ENCODE data around the gene FOXP1. TPM values are rescaled to one million over a fixed set of nuclear protein-coding genes. Genes with fewer than 3 reads are reported as not detected.

FOXP1 gene
- total and polyA plus RNA-seq, 2 of the 8 experiments (the other 6 are each of a cell fraction or from before 2014, with no cell fraction given), result 13.9 to 25.4 TPM

GRCh38 chr3:71566776-71567175, 16.8 kb downstream of the FOXP1 start:
- Histone ChIP-seq H3K79me1 (ENCODE audit: low read depth, low read length) (peaks cover 4% of the 10 kb centered on the region; the same call in 1 of the 2 replicates), H2BK12ac (ENCODE audit: low read depth, low read length) (no peak overlapping the region), H2BK120ac (replicated peaks; ENCODE audit: low read depth, low read length) (no peak overlapping the region), H3K79me2 (ENCODE audit: control insufficient read depth in 1 of 2, insufficient read depth in 2 of 2, low read length in 2 of 2) (no peaks in the 10 kb centered on the region), H4K91ac (replicated peaks; ENCODE audit: insufficient read length, low read length) (no peak overlapping the region), H2AFZ (ENCODE audit: low read length) (no peak overlapping the region), H3K4me3 (ENCODE audit: extremely low read depth in 1 of 4, insufficient read depth in 2 of 4, low read depth in 3 of 4, low read length in 4 of 4) (no peak overlapping the region), H3K9me3 (ENCODE audit: insufficient read depth in 2 of 2, low read depth in 1 of 2, low read length in 1 of 2) (no peaks in the 10 kb centered on the region), H3K4me2 (ENCODE audit: insufficient read depth in 1 of 2, low read depth in 2 of 2, low read length in 2 of 2) (no peak overlapping the region), H2AK5ac (ENCODE audit: low read depth, low read length) (no peak overlapping the region), H2BK20ac (ENCODE audit: low read length) (no peak overlapping the region), H3K4me1 (replicated peaks in 1 of 4; ENCODE audit: control insufficient read depth in 3 of 4, insufficient read depth in 4 of 4, low read length in 3 of 4) (no peaks in the 10 kb centered on the region), H3K9ac (replicated peaks in 1 of 4; ENCODE audit: extremely low read depth in 1 of 4, low read depth in 3 of 4, low read length in 3 of 4) (no peak overlapping the region), H3K27ac (ENCODE audit: low read depth, low read length) (no peak overlapping the region), H3K23me2 (ENCODE audit: low read depth, low read length) (no peaks in the 10 kb centered on the region), H2BK15ac (ENCODE audit: low read length) (no peak overlapping the region), H4K20me1 (replicated peaks in 1 of 2; ENCODE audit: control insufficient read depth in 1 of 2, insufficient read depth in 2 of 2, low read length in 2 of 2) (peaks cover 0 to 2% of the 10 kb centered on the region in 2 experiments), H3K23ac (ENCODE audit: insufficient read length) (no peak overlapping the region), H3K56ac (replicated peaks; ENCODE audit: insufficient read length, low read depth, low read length) (no peak overlapping the region), H3K4ac (replicated peaks; ENCODE audit: insufficient read length, low read depth, low read length) (no peak overlapping the region), H3K36me3 (ENCODE audit: control insufficient read depth in 2 of 4, insufficient read depth in 4 of 4, low read length in 3 of 4) (no peaks in the 10 kb centered on the region), H3K18ac (ENCODE audit: extremely low read depth, low read length) (no peak overlapping the region), H3K14ac (ENCODE audit: insufficient read length) (no peak overlapping the region), H4K5ac (ENCODE audit: insufficient read length, low read depth, low read length) (no peak overlapping the region), H2BK5ac (ENCODE audit: low read depth, low read length) (no peak overlapping the region), H3K27me3 (replicated peaks in 1 of 4; ENCODE audit: control insufficient read depth in 3 of 4, extremely low read depth in 1 of 4, insufficient read depth in 3 of 4, low read length in 3 of 4) (no peaks in the 10 kb centered on the region), H4K8ac (ENCODE audit: extremely low read depth, insufficient read depth, low read length) (no peak overlapping the region)
- ChIA-PET CTCF (ENCODE audit: partially characterized antibody) (interaction anchor here (0.7 kb wide), 1 partner anchor 57 kb away, joined by 3 read pairs; no protein-coding TSS in a partner anchor), POLR2A (ENCODE audit: partially characterized antibody) (interaction anchor here (1.2 kb wide), 1 partner anchor 16 kb away, joined by 5 read pairs; the partner anchor contains the start of gene FOXP1)
- TF ChIP-seq ASH2L (IDR thresholded peaks at IDR 0.05; ENCODE audit: low read length) (no peak), SIN3A (conservative IDR thresholded peaks at IDR 0.05 in 1 of 2, IDR thresholded peaks at IDR 0.05 in 1 of 2; ENCODE audit: low read depth in 1 of 2, low read length in 2 of 2) (no peak), SIRT6 (IDR thresholded peaks at IDR 0.05; ENCODE audit: low read length) (no peak), SIX5 (IDR thresholded peaks at IDR 0.05; ENCODE audit: low read depth, low read length) (no peak), POLR2AphosphoS5 (IDR thresholded peaks at IDR 0.05; ENCODE audit: low read depth, low read length) (no peak), SAP30 (IDR thresholded peaks at IDR 0.05; ENCODE audit: insufficient read depth, insufficient replicate concordance, low read length) (no peak), E2F6 (IDR thresholded peaks at IDR 0.05) (no peak), BRCA1 (IDR thresholded peaks at IDR 0.05; ENCODE audit: low read depth, low read length) (no peak), FOSL1 (IDR thresholded peaks at IDR 0.05; ENCODE audit: insufficient read depth, low read depth, low read length) (no peak)
- FAIRE-seq, result no peak
- DNase-seq (ENCODE audit: low read depth in 1 of 2, low spot score in 2 of 2), result no peak

Data from H1 (cell line).